Measurements from ENCODE around the gene ARHGEF2. TPM values are rescaled to one million over a fixed set of nuclear protein-coding genes. Genes with fewer than 3 reads are reported as not detected.

The ARHGEF2 gene
- total RNA-seq, 1 donor = 137 TPM

DNA sequence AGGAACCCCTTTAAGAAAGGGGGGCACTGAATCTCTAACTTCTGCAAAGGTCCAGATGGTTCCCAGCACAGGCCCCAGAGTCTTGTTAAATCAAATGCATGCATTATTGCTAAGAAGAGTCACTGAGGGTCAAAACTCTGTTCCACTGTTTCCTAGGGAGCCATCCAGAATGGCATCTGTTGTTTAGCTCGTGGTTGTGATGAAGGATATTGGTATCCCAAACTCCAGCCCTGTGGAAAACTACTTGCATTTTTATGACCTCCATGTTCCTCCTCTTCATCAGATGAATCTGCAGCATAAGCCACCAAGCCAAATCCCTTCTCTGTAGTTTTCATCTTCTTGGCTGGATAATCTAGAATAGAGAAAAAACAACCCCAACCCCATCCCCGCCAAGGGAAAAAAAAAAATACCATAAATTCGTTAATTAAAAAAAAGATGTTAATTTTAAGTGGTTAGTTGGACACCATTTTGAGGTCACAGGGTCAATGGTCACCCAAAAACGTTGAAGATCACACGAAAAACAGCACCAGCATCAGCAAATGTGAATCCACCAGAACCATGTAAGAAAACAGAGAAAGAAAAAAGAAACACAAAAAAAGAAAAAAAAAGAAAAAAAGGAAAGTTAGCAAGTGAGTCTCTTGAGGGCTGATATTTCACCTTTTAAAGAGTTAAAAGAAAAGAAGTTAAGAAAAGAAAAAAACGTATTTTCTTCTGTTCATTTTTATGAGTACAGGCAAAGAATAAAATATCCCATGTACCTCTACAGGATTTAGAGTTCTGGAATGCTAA is 64.2 kb downstream of the ARHGEF2 start:
- no peak for TF ChIP-seq CTCF (IDR thresholded peaks at IDR 0.05; ENCODE audit: insufficient read depth, low read depth, low read length)
- peak; percentile 83 for DNase-seq (ENCODE audit: low read depth)
- H3K4me3 ChIP-seq (ENCODE audit: low read depth, low read length) = no peak overlapping the region

GRCh38 chr1:155912056-155912536 is 66.3 kb downstream of the ARHGEF2 start:
- no peak overlapping the region for H3K4me3 ChIP-seq (ENCODE audit: low read depth, low read length)
- no peak for DNase-seq (ENCODE audit: low read depth)
- no peak for TF ChIP-seq CTCF (IDR thresholded peaks at IDR 0.05; ENCODE audit: insufficient read depth, low read depth, low read length)

DNA sequence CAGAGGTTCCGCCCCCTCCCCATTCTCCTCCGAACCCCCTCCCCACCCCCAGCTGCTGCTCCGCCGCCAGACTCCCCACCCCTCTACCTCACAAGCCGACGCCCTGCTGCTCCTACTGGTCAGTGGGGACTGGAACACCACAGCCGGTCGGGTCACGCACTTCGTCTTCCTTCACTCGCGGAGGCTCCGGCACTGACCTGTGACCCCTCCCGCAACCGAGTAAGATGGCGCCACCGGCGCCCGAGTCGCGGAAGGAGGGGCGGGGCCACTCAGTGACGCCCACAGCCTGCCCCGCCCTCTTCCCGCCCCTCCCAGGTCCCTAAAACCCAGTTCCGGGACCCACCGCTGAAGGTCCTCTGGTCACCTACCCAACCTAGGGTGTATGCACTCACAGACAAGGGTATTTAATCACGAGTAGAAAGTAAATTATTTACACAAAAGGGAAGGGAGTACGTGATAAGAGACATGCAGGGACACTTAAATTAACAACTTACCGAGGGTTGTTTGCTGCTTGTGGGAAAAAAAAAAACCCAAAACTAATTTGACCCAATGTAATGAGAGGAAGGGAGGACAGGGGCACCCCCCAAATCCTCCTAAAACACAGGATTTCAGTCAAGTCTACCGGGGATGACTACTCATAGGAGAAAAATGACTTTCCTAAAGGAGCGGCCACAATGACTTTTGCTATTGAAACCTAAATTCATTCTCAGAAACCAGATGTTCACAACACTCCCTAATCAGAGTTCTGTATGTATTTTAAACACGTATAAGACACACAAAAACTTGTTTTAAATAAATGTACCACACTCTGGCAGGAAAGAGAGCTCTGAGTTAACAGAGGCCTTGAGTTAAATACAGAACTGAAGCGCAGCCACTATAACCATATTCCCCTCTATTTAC is 66.9 kb downstream of the ARHGEF2 start, which contains the start of gene RIT1:
Gene RIT1, minus strand, starts transcription at position 194 of the 900 bp plus-strand sequence. CDS start 588 bp downstream, outside the sequence.
- H3K4me3 ChIP-seq (ENCODE audit: low read depth, low read length) = peak within 1 kb of the TSS; percentile 67
- DNase-seq (ENCODE audit: low read depth) = peak; percentile 84
- TF ChIP-seq CTCF (IDR thresholded peaks at IDR 0.05; ENCODE audit: insufficient read depth, low read depth, low read length) = no peak

- DNase-seq (ENCODE audit: low read depth) = peak; percentile 55
- TF ChIP-seq CTCF (IDR thresholded peaks at IDR 0.05; ENCODE audit: insufficient read depth, low read depth, low read length) = peak; percentile 19
- peak overlapping the region; percentile 67 for H3K4me3 ChIP-seq (ENCODE audit: low read depth, low read length)
These were observed 67.7 kb downstream of the ARHGEF2 start for GRCh38 chr1:155910621-155911121.

GRCh38 chr1:155909894-155910293 is 68.5 kb downstream of the ARHGEF2 start:
- no peak for TF ChIP-seq CTCF (IDR thresholded peaks at IDR 0.05; ENCODE audit: insufficient read depth, low read depth, low read length)
- DNase-seq (ENCODE audit: low read depth) = peak; percentile 55
- peak overlapping the region; percentile 67 for H3K4me3 ChIP-seq (ENCODE audit: low read depth, low read length)

- TF ChIP-seq CTCF (IDR thresholded peaks at IDR 0.05; ENCODE audit: insufficient read depth, low read depth, low read length) = no peak
- DNase-seq (ENCODE audit: low read depth) = no peak
- H3K4me3 ChIP-seq (ENCODE audit: low read depth, low read length) = no peak overlapping the region
These were observed 74.1 kb downstream of the ARHGEF2 start for GRCh38 chr1:155904261-155904660.
